A673 (cell line): ENCODE results near the gene ATG101. TPM values are rescaled to one million over a fixed set of nuclear protein-coding genes. Genes with fewer than 3 reads are reported as not detected.

Source experiments
- BruUV-seq: library from RNA; stranded (reverse); fragments of 400-500 nt; replicated peaks from 2 replicates; lab custom pipeline; 2021; lab: Mats Ljungman, UMichigan
- CTCF ChIA-PET: fragments of 300-600 bp; sonication (Branson Sonifier 250); formaldehyde crosslinking; loops from one replicate; lab custom pipeline; 2022; ENCODE audit warnings: antibody characterized with exemption; lab: Charles Lee
- POLR2A ChIA-PET: fragments of 300-600 bp; sonication (Branson Sonifier 250); formaldehyde crosslinking; loops from one replicate; lab custom pipeline; 2022; ENCODE audit warnings: antibody characterized with exemption; ENCODE audit not compliant: low non-redundant PET; lab: Charles Lee
- DNase-seq: peaks from one replicate; pipeline ENCODE4 v3.0.0-alpha.2; 2015; ENCODE audit warnings: low spot score
- H3K27ac ChIP-seq: fragments of 200-600 bp; sonication (generic); 2 replicates; pipeline ENCODE4 v1.5.1; 2016; ENCODE audit warnings: mixed run types, low read depth, mild to moderate bottlenecking, mixed read lengths, antibody characterized with exemption, low read length; ENCODE audit not compliant: poor library complexity, severe bottlenecking
- H3K27me3 ChIP-seq: fragments of 200-600 bp; sonication (generic); replicated peaks from 2 replicates; pipeline ENCODE4 v1.6.1; 2017; ENCODE audit warnings: mixed run types, low read depth, mild to moderate bottlenecking, mixed read lengths, antibody characterized with exemption, low read length; ENCODE audit not compliant: insufficient read depth, poor library complexity
- H3K36me3 ChIP-seq: fragments of 200-600 bp; sonication (generic); 2 replicates; pipeline ENCODE4 v1.6.1; 2016; ENCODE audit warnings: mixed run types, mild to moderate bottlenecking, mixed read lengths, antibody characterized with exemption, low read length; ENCODE audit not compliant: insufficient read depth, poor library complexity, severe bottlenecking
- H3K4me1 ChIP-seq: fragments of 200-600 bp; sonication (generic); 2 replicates; pipeline ENCODE4 v1.6.1; 2017; ENCODE audit warnings: mixed run types, mild to moderate bottlenecking, mixed read lengths, antibody characterized with exemption, low read length; ENCODE audit not compliant: insufficient read depth, poor library complexity, severe bottlenecking
- H3K4me3 ChIP-seq: fragments of 200-600 bp; sonication (generic); 2 replicates; pipeline ENCODE4 v1.5.1; 2016; ENCODE audit warnings: low read depth, mixed run types, mild to moderate bottlenecking, mixed read lengths, low read length; ENCODE audit not compliant: poor library complexity, severe bottlenecking
- H3K9me3 ChIP-seq: fragments of 200-600 bp; sonication (generic); 2 replicates; pipeline ENCODE4 v1.6.1; 2016; ENCODE audit warnings: mixed run types, low read depth, mild to moderate bottlenecking, mixed read lengths, antibody characterized with exemption, low read length; ENCODE audit not compliant: poor library complexity, severe bottlenecking
- EZH2 ChIP-seq: fragments of 200-600 bp; sonication (generic); IDR thresholded peaks from 2 replicates; pipeline ENCODE4 v1.6.1; 2017; ENCODE audit warnings: borderline replicate concordance, low read depth, mild to moderate bottlenecking, mixed read lengths, antibody characterized with exemption, low read length; ENCODE audit not compliant: poor library complexity, severe bottlenecking
- intact Hi-C: fragments of 100-400 bp; cut with micrococcal nuclease; formaldehyde crosslinking; loops from one replicate; pipeline ENCODE4 v1.10.0; 2022; ENCODE audit not compliant: unreplicated experiment
- total RNA-seq: library from RNA; stranded (reverse); gene quantifications from 2 replicates; pipeline ENCODE4 v1.2.3, GENCODE V29; 2021
- TF ChIP-seq, protein P1 (sequence below): fragments of 300-800, 200-600 bp; sonication (generic); conservative IDR thresholded peaks from 2 replicates; pipeline ENCODE4 v1.5.1; 2017; ENCODE audit warnings: low read depth, mild to moderate bottlenecking, antibody characterized with exemption, low read length, moderate library complexity, mixed read lengths

The ATG101 gene
- total RNA-seq, 1 experiment from 2014 or later = 52.0 TPM

DNA sequence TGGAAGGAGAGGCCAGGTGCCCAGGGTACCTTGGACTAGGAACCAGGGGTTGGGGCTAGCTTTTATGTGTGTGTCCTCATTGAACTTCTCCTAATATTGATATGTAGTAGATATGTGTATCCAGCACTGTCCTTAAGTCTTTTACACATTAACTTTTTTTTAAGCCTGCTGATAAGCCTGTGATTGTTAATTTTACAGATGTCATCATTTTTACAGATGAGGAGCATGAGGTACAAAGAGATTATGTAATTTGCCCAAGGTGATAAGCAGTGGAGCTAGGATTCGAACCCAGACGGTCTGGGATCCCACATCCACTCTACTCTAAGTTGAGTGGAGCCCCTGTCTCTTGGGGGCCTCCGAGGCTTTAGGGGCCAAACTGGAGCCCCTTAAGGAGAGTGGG is 28.7 kb upstream of the ATG101 start:
- BruUV-seq = no TSS peak

DNA sequence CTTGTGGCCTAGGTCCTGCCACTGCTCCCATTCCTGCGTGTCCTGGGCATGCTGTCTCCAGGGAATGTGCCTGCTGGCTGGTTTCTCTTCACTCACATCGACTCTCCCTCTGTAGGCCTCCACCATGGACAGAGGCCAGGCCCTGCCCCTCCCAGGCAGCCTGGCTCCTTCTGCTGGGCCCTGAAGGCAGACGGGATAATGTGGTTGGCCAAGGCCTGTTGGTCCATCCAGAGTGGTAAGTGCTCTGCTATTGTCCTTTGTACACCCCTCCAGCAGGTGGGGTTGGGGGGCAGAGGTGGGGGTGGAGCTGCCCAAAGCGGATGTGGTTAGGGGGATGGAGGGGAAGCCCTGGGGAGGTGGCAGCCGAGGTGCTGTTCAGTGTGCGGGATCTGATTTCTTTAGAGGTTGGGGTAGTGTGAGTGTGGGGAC is 28.1 kb upstream of the ATG101 start:
- intact Hi-C loops = no loop called here
- H3K27ac ChIP-seq = no peak overlapping the region
- ChIA-PET POLR2A (no interaction called here), CTCF (no interaction called here)
- H3K27me3 ChIP-seq = no peaks in the 10 kb centered on the region
- H3K36me3 ChIP-seq = no peaks in the 10 kb centered on the region
- no peak overlapping the region for H3K4me3 ChIP-seq
- H3K9me3 ChIP-seq = no peaks in the 10 kb centered on the region
- no TSS peak for BruUV-seq
- DNase-seq = no peak
- TF ChIP-seq EZH2 = no peak
- TF ChIP-seq, protein P1, sequence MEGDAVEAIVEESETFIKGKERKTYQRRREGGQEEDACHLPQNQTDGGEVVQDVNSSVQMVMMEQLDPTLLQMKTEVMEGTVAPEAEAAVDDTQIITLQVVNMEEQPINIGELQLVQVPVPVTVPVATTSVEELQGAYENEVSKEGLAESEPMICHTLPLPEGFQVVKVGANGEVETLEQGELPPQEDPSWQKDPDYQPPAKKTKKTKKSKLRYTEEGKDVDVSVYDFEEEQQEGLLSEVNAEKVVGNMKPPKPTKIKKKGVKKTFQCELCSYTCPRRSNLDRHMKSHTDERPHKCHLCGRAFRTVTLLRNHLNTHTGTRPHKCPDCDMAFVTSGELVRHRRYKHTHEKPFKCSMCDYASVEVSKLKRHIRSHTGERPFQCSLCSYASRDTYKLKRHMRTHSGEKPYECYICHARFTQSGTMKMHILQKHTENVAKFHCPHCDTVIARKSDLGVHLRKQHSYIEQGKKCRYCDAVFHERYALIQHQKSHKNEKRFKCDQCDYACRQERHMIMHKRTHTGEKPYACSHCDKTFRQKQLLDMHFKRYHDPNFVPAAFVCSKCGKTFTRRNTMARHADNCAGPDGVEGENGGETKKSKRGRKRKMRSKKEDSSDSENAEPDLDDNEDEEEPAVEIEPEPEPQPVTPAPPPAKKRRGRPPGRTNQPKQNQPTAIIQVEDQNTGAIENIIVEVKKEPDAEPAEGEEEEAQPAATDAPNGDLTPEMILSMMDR = no peak
- H3K4me1 ChIP-seq = peaks cover 4% of the 10 kb centered on the region

More for the DNA sequence above, 28.7 kb upstream of the ATG101 start:
- intact Hi-C loops = no loop called here
- no peak overlapping the region for H3K4me3 ChIP-seq
- no peaks in the 10 kb centered on the region for H3K36me3 ChIP-seq
- no peak for DNase-seq
- peaks cover 8% of the 10 kb centered on the region for H3K4me1 ChIP-seq
- no peak overlapping the region for H3K27ac ChIP-seq
- CTCF ChIA-PET = interaction anchor here (0.6 kb wide), 1 partner anchor 84 kb away, joined by 3 read pairs; no protein-coding TSS in a partner anchor
- TF ChIP-seq EZH2 = no peak
- TF ChIP-seq, protein P1 = no peak
- no peaks in the 10 kb centered on the region for H3K9me3 ChIP-seq
- POLR2A ChIA-PET = no interaction called here
- no peaks in the 10 kb centered on the region for H3K27me3 ChIP-seq

DNA sequence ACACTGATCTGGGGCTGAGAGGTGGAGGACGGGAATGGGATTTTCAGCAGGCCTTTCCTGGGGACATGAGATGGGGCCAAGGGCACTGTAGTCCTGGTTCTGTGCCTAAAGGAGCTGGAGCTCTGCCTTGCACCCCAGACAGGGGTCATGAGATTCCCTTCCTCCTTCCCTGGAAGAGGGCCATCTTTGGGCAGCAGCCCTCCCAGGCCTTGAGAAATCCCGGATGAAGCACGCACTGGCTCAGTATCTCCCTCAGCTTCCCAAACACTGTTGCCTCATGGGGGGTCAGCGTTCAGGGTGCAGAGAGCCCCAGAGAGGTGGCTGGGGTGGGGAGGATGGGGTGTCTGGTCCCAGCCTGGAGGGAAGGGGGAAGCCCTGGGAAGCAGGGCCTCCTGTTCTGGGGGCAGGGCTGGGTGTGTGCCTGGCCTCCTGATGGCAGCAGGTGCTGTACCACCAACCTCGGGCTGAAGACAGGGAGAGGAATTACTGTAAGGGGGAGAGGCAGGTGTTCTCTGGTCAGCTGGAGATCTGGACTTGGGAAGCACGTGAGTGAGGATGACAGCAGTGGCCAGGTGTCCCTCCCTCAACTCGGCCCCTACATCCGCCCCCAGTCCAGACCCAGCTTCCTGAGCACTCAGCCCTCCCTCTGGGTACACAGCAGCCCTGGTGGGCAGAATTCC is 26.9 kb upstream of the ATG101 start:
- Histone ChIP-seq H3K4me3 (no peak overlapping the region), H3K4me1 (peaks cover 3% of the 10 kb centered on the region), H3K36me3 (no peaks in the 10 kb centered on the region), H3K9me3 (no peaks in the 10 kb centered on the region), H3K27me3 (no peaks in the 10 kb centered on the region), H3K27ac (no peak overlapping the region)
- POLR2A ChIA-PET = no interaction called here
- no peak for DNase-seq
- TF ChIP-seq, protein P1 = no peak
- no peak for TF ChIP-seq EZH2
- CTCF ChIA-PET = no interaction called here
- intact Hi-C loops = no loop called here
- BruUV-seq = no TSS peak
